ENCODE data around the gene MAGED2. TPM values are rescaled to one million over a fixed set of nuclear protein-coding genes. Genes with fewer than 3 reads are reported as not detected.
A peak's percentile ranks its signal among the peaks of the same experiment; 100 is the strongest.
"Not testable (repeated sequence)": the region's sequence is repeated elsewhere in the genome, so short reads cannot be mapped to it uniquely, and the experiment has no call there.

MAGED2 gene
- total RNA-seq, 1 donor from 2014 or later: 630 TPM

- peak; percentile 5 for DNase-seq (ENCODE audit: low read depth)
These were observed 9.8 kb downstream of the MAGED2 start for GRCh38 chrX:54817220-54817820.

DNA sequence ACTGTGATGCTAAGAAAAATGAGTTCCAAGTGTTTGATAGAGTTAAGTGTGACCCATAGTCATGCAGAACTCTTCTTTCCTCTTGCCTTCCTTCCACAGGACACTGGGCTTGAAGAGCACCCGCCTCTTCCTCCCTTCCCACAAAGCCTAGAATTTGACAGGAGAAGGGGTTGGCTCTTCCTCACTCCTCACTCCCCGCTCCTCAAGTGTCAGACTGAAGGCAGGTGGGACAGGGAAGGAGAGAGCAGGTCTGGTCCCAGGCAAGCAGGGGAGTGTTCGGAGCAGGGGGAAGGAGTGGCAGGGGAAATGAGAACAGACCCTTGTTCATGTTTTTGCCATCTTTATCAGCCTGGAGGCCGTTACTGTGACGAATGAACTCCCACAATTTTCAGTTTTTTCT is 10.7 kb downstream of the MAGED2 start:
- no peak for DNase-seq (ENCODE audit: low read depth)

DNA sequence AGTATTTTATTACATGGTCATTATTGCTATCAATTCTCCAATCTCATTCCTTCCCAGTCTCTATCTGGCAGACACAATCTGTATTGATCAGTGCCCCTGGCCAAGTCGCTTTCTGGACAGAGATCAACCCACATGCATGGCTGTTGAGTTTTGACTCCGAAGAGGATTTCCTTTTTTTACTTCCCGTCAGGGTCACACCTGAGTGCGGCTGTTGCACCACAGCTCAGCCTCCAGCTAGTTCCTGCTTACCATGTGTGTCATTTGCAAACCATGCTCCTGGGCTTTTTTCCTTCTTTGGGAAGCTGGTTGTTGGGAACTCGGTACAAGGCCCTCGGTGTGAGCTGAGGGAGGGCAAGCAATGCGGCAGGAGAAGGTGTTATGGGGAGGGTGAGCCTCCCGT is 11.7 kb downstream of the MAGED2 start:
- no peak for DNase-seq (ENCODE audit: low read depth)

GRCh38 chrX:54820737-54821136 is 13.2 kb downstream of the MAGED2 start:
- no peak for DNase-seq (ENCODE audit: low read depth)

DNA sequence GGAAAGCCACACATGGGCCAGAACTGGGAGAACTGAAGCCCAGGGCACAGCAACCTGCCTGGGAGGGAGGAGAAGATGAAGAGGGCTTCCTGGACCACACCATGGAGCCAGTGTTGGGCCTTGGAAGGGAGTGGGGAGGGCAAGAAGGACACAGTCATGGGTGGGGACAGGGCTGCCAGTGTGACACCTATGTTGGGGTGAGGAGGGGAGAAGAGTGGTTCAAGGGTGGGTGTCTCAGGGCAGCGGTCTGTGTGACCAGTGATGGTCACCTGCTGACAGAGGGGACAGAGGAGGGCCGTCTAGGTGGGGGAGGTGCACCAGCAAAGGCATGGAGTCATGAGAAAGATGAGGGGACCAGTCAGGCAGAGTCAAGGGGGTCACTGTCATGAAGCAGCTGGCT is 13.8 kb downstream of the MAGED2 start:
- DNase-seq (ENCODE audit: low read depth): no peak

- DNase-seq (ENCODE audit: low read depth): no peak
These were observed 16.6 kb downstream of the MAGED2 start for GRCh38 chrX:54824195-54824594.

GRCh38 chrX:54824722-54825121 is 17.2 kb downstream of the MAGED2 start:
- DNase-seq (ENCODE audit: low read depth): no peak

DNA sequence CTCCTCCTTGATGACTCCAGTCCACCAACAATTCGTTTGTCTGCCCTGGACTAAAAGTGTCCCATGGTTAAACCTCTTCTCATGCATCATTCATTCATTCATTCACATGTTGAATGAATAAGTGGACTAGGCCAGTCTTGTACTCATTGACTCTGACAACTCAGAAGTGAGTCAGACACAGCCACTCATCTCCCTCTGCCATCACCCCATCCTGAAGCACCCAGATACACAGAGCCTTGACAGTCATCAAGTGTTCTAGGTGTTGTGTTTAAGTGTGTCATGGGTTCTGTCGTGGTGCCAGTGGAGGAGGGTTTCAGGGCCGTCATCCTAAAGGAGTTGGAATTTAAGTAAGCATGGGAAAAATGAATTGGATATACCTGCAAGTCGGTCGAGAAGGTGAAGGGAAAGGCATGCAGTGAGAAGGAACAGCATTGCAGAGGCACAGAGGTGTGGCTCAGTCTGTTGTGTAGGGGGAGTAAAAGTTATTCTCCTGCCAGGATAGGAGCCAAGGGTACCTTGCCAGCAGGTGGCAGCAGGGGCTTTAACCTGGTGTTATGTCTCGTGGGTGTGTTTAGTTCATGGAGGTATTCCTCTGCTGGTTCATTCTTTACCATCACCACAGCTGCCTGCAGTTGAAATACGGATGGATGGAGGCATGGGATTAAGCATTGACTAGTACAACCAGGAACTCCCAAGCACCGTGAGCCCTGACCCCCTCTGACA is 18.3 kb downstream of the MAGED2 start:
- no peak for DNase-seq (ENCODE audit: low read depth)

- DNase-seq (ENCODE audit: low read depth): no peak
These were observed 19.1 kb downstream of the MAGED2 start for GRCh38 chrX:54826598-54826997.

DNA sequence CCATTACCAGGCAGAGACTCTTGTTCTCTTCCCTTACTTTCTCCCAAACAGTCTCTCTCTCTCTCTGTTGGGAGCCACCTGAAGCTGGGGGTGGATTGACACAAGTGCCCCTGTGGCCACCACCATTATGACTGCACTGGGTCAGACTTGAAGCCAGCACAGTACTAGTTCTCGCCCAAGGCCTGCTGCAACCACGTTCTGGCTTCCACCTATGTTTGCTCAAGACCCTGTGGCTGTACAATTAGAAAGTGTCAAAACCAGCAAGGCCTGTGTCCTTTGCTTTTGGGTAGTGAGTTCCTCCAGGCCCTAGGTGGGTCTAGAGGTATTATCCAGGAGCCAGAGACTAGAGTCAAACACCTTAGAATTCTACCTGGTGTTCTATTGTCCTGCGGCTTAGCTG is 31.0 kb downstream of the MAGED2 start:
- no peak for DNase-seq (ENCODE audit: low read depth)

GRCh38 chrX:54841184-54841874 is 33.8 kb downstream of the MAGED2 start:
- not testable (repeated sequence) for DNase-seq (ENCODE audit: low read depth)

GRCh38 chrX:54842607-54843006 is 35.1 kb downstream of the MAGED2 start:
- no peak for DNase-seq (ENCODE audit: low read depth)

- DNase-seq (ENCODE audit: low read depth): no peak
These were observed 35.5 kb downstream of the MAGED2 start for GRCh38 chrX:54843050-54843449.

- not testable (repeated sequence) for DNase-seq (ENCODE audit: low read depth)
These were observed 40.2 kb downstream of the MAGED2 start for GRCh38 chrX:54847700-54848099.

DNA sequence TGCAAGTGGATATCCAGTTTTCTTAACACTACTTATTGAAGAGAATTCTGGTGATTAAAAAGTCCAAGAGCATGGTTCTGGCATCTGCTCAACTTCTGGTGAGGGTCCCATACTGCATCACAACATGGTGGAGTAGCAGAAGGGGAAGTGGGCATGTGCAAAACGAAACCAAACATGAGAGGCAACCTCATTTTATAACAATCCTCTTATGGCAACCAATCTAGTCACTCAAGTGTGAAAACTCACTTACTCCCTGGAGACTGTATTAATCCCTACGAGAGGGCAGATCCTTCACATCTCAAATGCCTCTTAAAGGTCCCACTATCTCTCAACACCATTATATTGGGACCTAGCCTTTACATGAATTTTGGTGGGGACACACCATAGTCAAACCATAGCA is 57.7 kb downstream of the MAGED2 start:
- no peak for DNase-seq (ENCODE audit: low read depth)

Other genes starting within 250 kb of the MAGED2 start
- gene ITIH6, start 9.5 kb upstream of the MAGED2 start, total RNA-seq: not detected in 2 replicates
- 66.2 and 78.0 TPM in 2 replicates for gene TRO, start 113.1 kb downstream of the MAGED2 start, total RNA-seq
- 0.16 TPM in 1 of 2 replicates, not detected in the other for gene PFKFB1, start 186.4 kb downstream of the MAGED2 start, total RNA-seq
- gene APEX2, start 192.6 kb downstream of the MAGED2 start, total RNA-seq: 7.8 and 11.2 TPM in 2 replicates
- gene ALAS2, start 223.2 kb downstream of the MAGED2 start, total RNA-seq: not detected in 2 replicates